ENCODE measurements around the gene FOXJ3. TPM values are rescaled to one million over a fixed set of nuclear protein-coding genes. Genes with fewer than 3 reads are reported as not detected.

FOXJ3 gene
- total and polyA plus RNA-seq, 2 of the 4 experiments (the other 2 are of a cell fraction): 16.7 to 30.5 TPM

GRCh38 chr1:42189931-42190853 lies 144.8 kb downstream of the FOXJ3 start:
- no peak for TF ChIP-seq RFX5 (IDR thresholded peaks at IDR 0.05; ENCODE audit: low read depth, low read length)
- in situ Hi-C loops (cut with MboI; ENCODE audit: low sequenced_read_pairs): no loop called here
- peaks cover 9% of the 10 kb centered on the region for H3K36me3 ChIP-seq (ENCODE audit: control insufficient read depth, insufficient read depth, low read length)

More at GRCh38 chr1:42189931-42190853, 144.8 kb downstream of the FOXJ3 start:
- ChIA-PET CTCF (no interaction called here), POLR2A (ENCODE audit: unreplicated experiment) (no interaction called here)
- Histone ChIP-seq H2BK15ac (ENCODE audit: low read depth, low read length) (no peak overlapping the region), H3K56ac (ENCODE audit: extremely low read depth, insufficient read depth, low read length) (no peak overlapping the region), H2BK120ac (ENCODE audit: low read depth, low read length) (no peak overlapping the region), H3K4ac (ENCODE audit: low read depth, low read length) (no peak overlapping the region), H3K4me2 (ENCODE audit: low read depth, low read length) (no peak overlapping the region), H3K4me1 (ENCODE audit: control insufficient read depth, insufficient read depth, low read length) (no peaks in the 10 kb centered on the region), H4K20me1 (ENCODE audit: insufficient read depth, low read length) (no peaks in the 10 kb centered on the region; the same call in 1 of the 2 replicates), H3K18ac (ENCODE audit: low read depth, low read length) (no peak overlapping the region), H2BK20ac (ENCODE audit: low read depth, low read length) (no peak overlapping the region), H2AFZ (replicated peaks; ENCODE audit: low read length, poor library complexity) (no peak overlapping the region), H2AK5ac (ENCODE audit: low read depth, low read length) (no peak overlapping the region), H3K9ac (ENCODE audit: low read depth, low read length) (no peak overlapping the region), H4K5ac (ENCODE audit: low read depth, low read length) (no peak overlapping the region), H2AK9ac (replicated peaks; ENCODE audit: low read depth, low read length, poor library complexity) (no peak overlapping the region), H2BK5ac (ENCODE audit: low read depth, low read length, poor library complexity, severe bottlenecking) (no peak overlapping the region), H3K9me1 (ENCODE audit: insufficient read depth, low read length) (peaks cover 3% of the 10 kb centered on the region; the same call in 1 of the 2 replicates), H3K4me3 (ENCODE audit: insufficient read depth, low read depth, low read length) (no peak overlapping the region), H4K91ac (ENCODE audit: insufficient read depth, low read depth, low read length) (no peak overlapping the region), H3K23ac (ENCODE audit: low read depth, low read length) (no peak overlapping the region), H3K27me3 (ENCODE audit: control insufficient read depth, insufficient read depth, low read length) (no peaks in the 10 kb centered on the region), H3K9me3 (ENCODE audit: control insufficient read depth, insufficient read depth, low read length) (no peaks in the 10 kb centered on the region), H3K79me1 (ENCODE audit: low read depth in 1 of 2, low read length in 2 of 2) (peaks cover 3 to 5% of the 10 kb centered on the region in 2 experiments; a peak in 3 of 4 replicates), H3K27ac (ENCODE audit: insufficient read depth, low read length) (no peak overlapping the region), H3K14ac (replicated peaks; ENCODE audit: low read depth, low read length) (no peak overlapping the region), H4K8ac (ENCODE audit: low read depth in 2 of 2, low read length in 2 of 2) (no peak overlapping the region)
- intact Hi-C loops (cut with micrococcal nuclease) (loop anchor here (5.0 kb wide), 1 partner anchor 142 kb away; no protein-coding TSS in a partner anchor), dilution Hi-C loops (cut with HindIII; ENCODE audit: low sequenced_read_pairs, unreplicated experiment) (no loop called here)
- BruUV-seq (replicated peaks): no TSS peak
- DNase-seq: peak; percentile 39
- ATAC-seq (ENCODE audit: low read depth): no peak
- WGBS, 2 experiments (ENCODE audit: extremely low coverage in 2 of 2, insufficient read length in 1 of 2): 80% methylated on average over 1 of the region's 6 CpGs; no CpG with 5 or more reads in 1 of the 2 experiments

Measured in IMR-90 (cell line).